NCI-H446 treated with DMSO at 0.1 percent for 48 hours (cell line): ENCODE data around the gene TBC1D22A.
"Not testable (repeated sequence)": the region's sequence is repeated elsewhere in the genome, so short reads cannot be mapped to it uniquely, and the experiment has no call there.

Source experiments
- DNase-seq: peaks from one replicate; lab custom pipeline; 2025; lab: John Stamatoyannopoulos, UW

TBC1D22A gene, protein sequence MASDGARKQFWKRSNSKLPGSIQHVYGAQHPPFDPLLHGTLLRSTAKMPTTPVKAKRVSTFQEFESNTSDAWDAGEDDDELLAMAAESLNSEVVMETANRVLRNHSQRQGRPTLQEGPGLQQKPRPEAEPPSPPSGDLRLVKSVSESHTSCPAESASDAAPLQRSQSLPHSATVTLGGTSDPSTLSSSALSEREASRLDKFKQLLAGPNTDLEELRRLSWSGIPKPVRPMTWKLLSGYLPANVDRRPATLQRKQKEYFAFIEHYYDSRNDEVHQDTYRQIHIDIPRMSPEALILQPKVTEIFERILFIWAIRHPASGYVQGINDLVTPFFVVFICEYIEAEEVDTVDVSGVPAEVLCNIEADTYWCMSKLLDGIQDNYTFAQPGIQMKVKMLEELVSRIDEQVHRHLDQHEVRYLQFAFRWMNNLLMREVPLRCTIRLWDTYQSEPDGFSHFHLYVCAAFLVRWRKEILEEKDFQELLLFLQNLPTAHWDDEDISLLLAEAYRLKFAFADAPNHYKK

GRCh38 chr22:46762238-46763050 is at the start of gene TBC1D22A:
TBC1D22A (plus strand) TSS chr22:46762650; CDS start chr22:46762787, 137 bp downstream.
- peak; percentile 84 for DNase-seq

GRCh38 chr22:46714550-46714949 is 47.9 kb upstream of the TBC1D22A start:
- no peak for DNase-seq

- DNase-seq = no peak
These were observed 42.5 kb upstream of the TBC1D22A start for GRCh38 chr22:46719921-46720320.

DNA sequence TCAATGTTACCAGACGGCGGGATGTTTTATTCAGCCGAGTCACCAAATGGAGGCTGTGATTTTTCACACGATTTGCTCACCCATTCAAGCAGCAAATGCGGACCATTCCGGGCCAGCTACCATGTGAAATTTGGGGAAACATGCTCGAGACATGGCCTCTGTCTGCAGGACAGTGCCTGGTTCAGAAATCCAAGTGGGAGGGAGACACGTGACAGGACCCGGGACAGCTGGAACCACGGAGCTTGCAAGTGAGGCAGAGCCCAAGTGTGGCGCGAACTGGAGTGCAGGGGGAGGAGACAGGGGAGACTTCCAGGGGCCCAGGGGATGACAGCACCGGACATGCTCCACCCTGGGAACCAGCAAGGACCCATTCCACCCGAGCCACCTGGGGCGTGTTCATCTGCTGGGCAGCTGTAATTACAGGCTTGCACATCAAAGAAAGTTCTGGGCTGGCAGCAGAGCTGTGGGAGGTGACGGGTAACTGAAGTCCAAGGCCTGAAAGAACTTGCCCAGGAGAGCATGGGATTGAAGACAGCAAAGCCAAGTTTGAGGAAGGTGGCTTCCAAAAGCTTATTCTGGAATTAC is 40.9 kb upstream of the TBC1D22A start:
- DNase-seq = no peak

DNA sequence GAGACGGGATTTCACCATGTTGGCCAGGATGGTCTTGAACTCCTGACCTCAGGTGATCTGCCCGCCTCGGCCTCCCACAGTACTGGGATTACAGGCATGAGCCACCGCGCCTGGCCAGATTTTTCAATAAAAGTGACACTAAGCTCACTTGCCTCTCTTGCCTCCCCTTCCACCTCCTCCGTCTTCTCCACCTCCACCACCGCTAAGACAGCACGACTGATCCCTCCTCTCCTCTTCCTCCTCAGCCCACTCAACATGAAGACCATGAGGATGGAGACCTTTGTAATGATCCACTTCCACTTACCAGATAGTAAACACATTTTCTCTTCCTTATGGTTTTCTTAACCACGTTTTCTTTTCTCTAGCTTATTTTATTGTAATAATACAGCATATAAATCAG is 38.6 kb upstream of the TBC1D22A start:
- DNase-seq = no peak

GRCh38 chr22:46725096-46725495 is 37.4 kb upstream of the TBC1D22A start:
- no peak for DNase-seq

- no peak for DNase-seq
These were observed 36.1 kb upstream of the TBC1D22A start for GRCh38 chr22:46726066-46726985.

- no peak for DNase-seq
These were observed 35.5 kb upstream of the TBC1D22A start for GRCh38 chr22:46726986-46727317.

DNA sequence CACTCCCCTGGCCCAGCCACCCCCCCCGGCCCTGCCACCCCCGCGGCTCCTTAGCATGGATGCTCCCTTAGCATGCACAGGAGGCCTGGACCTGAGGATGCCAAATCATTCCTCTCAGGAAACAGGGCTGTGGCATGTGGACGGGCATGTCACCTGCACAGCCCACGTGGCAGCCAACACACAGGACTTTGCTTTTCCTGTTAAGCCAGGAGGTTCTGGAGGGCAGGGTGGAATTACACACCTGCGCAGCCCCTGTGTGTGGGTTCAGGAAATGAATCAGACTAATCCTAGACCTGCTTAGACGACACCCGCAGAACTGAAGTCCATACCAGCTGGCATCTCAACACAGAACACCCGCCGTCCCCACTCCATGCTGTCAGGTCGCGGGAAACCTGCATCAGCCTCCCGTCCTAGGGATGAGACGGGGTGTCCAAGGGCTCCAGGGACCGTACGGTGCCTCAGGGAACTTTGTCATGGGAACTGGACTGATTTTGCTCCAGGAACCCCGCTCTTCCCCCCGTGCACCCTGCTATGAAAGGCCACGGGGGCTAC is 34.6 kb upstream of the TBC1D22A start:
- DNase-seq = no peak

GRCh38 chr22:46728470-46728869 is 34.0 kb upstream of the TBC1D22A start:
- DNase-seq = no peak

- no peak for DNase-seq
These were observed 31.7 kb upstream of the TBC1D22A start for GRCh38 chr22:46730568-46731245.

GRCh38 chr22:46731246-46732040 is 31.0 kb upstream of the TBC1D22A start:
- no peak for DNase-seq

- no peak for DNase-seq
These were observed 30.4 kb upstream of the TBC1D22A start for GRCh38 chr22:46732041-46732379.

DNA sequence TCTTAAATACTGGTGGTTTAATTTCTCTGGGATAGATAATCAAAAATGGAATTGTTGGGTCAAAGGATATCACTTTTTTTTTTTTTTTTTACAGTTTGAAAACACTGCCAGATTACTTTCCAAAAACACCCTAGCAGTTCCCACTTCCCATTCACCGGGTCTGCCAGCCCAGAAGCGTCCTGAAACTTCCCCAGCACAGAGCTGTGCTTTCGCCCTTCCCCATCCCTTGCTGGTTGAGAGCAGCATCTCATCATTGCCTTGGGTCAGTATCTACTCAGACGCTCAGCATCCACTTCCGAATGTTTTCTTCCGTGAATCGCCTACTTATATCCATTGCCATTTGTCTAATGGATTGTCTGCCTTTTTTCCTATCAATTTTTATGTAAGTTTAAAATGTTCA is 29.9 kb upstream of the TBC1D22A start:
- no peak for DNase-seq

GRCh38 chr22:46734213-46734722 is 28.2 kb upstream of the TBC1D22A start:
- DNase-seq = not testable (repeated sequence)

DNA sequence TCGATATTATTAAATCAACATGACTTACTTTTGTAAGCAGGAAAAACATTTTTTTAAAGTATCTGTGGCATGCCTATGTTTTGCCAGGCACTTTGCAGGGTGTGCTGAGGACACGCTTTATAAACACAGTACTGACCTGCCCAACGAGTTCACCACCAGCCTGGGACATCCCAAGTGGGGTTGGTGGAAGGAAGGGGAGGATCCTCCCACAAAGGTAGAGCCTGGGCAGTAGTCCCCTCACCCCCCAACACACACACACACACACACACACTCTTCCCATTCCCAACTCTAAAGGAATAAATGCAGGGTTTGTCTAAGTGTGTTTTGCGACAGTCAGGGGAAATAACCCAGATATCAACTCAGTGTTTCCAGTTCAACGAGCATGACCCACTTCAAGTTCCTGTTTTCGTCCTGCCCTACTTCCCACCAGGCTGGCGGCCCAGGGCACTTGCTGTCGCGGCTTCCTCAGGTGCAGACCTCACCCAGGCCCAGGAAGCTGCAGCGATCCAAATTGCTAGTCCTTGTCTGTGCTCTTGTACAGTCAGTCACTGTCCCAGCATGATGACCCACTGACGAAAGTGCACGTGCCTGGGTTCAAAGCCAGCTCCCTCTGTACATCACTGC is 27.5 kb upstream of the TBC1D22A start:
- DNase-seq = no peak

- DNase-seq = no peak
These were observed 26.5 kb upstream of the TBC1D22A start for GRCh38 chr22:46735747-46736608.

DNA sequence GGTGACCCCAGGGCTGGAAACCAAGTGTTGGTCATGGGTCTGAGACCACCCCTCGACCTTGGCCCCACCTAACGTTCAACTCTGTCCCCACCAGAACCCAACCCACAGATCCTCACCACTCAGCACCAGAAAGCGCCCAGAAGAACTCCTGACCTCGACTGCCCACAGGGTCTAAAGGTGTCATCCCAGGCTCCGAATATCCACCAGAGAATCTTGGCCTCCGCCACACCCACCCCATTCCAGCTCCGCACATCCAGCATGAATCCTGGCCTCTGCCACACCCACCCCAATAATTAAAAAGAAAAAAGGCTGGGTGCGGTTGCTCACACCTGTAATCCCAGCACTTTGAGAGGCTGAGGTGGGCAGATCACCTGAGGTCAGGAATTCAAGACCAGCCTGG is 25.7 kb upstream of the TBC1D22A start:
- no peak for DNase-seq
